Measurements from ENCODE around the gene TEPSIN. TPM values are rescaled to one million over a fixed set of nuclear protein-coding genes. Genes with fewer than 3 reads are reported as not detected.
A peak's percentile ranks its signal among the peaks of the same experiment; 100 is the strongest.

TEPSIN gene
- total RNA-seq, 1 donor from 2014 or later, result 15.9 TPM

- TF ChIP-seq CTCF (IDR thresholded peaks at IDR 0.05; ENCODE audit: borderline replicate concordance), result no peak
- Histone ChIP-seq H3K27me3 (ENCODE audit: low read depth) (no peaks in the 10 kb centered on the region), H3K4me1 (peaks cover 45% of the 10 kb centered on the region), H3K36me3 (peaks cover 21% of the 10 kb centered on the region), H3K27ac (replicated peaks) (peak overlapping the region; percentile 92), H3K9me3 (replicated peaks) (no peaks in the 10 kb centered on the region), H3K4me3 (peak overlapping the region; percentile 99)
- DNase-seq, result no peak
- intact Hi-C loops (cut with micrococcal nuclease), result no loop called here
Observed at GRCh38 chr17:81237591-81238489, 1.0 kb downstream of the TEPSIN start.

DNA sequence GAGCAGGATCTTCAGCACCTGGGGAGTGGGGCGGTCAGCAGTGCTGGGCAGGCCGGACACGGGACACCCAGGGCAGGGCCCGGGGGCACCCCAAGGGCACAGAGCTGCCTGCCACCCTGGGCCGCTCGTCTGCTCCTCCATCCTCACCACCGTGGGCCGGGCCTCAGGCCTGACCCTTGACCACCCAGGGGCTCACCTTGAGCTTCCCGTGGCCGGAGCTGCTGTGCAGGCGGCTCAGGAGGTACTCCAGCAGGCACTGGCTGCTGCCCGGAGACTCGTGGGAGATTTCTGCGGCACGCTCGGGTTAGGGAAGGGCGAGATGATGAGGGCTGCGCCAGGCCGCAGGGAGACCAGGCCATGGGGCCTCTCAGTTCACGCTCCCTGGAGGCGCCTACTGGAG lies 2.1 kb downstream of the TEPSIN start:
- no peak for DNase-seq
- intact Hi-C loops (cut with micrococcal nuclease), result no loop called here
- H3K9me3 ChIP-seq (replicated peaks), result no peaks in the 10 kb centered on the region
- no peaks in the 10 kb centered on the region for H3K27me3 ChIP-seq (ENCODE audit: low read depth)
- peaks cover 32% of the 10 kb centered on the region for H3K36me3 ChIP-seq
- no peak for TF ChIP-seq CTCF (IDR thresholded peaks at IDR 0.05; ENCODE audit: borderline replicate concordance)
- no peak overlapping the region for H3K27ac ChIP-seq (replicated peaks)
- peaks cover 45% of the 10 kb centered on the region for H3K4me1 ChIP-seq
- no peak overlapping the region for H3K4me3 ChIP-seq

DNA sequence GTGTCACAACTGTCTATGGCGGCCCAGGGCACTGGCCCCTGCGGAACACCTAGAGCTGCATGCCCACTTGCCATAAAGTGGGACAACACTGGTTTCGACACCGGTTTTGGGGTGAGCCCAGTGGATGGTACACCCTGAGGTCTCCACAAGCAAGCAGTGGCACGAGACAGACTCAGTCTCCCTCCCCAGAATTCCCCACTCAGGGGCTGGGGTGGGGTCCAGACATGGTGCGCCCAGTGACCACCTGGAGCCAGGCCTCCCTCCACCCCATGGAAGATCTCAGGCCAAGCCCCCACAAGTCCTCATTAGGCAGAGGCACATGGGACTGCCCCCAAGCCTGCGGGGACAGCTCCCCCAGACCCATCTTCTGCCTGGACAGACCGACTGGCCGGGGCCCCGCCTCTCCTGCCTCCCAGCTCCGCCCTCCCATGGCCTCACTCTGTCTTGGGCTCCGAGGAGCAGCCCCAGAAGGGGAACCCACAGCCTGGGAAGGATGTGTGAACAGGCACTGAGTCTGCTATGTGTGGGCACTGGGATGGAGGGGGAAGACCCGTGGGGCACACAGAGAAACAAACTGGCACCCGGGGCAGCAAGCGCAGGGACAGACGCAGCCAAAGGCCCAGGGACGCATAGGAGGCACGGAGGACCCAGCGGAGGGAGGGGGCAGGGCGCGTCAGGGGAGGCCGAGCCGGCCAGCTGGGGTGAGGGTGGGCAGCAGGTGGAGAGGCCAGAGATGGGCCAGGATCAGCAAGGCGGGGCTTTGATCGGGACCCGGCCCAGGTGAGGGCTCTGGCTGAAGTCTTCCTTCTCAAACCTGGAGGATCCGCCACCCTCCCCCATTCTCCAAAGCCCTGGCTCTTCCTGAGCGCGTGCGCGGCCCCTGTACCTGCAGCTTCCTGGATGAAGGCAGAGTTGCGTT lies 2.8 kb downstream of the TEPSIN start:
- no peak overlapping the region for H3K27ac ChIP-seq (replicated peaks)
- TF ChIP-seq CTCF (IDR thresholded peaks at IDR 0.05; ENCODE audit: borderline replicate concordance), result no peak
- intact Hi-C loops (cut with micrococcal nuclease), result no loop called here
- H3K36me3 ChIP-seq, result peaks cover 35% of the 10 kb centered on the region
- H3K9me3 ChIP-seq (replicated peaks), result no peaks in the 10 kb centered on the region
- no peak overlapping the region for H3K4me3 ChIP-seq
- peaks cover 45% of the 10 kb centered on the region for H3K4me1 ChIP-seq
- H3K27me3 ChIP-seq (ENCODE audit: low read depth), result no peaks in the 10 kb centered on the region
- no peak for DNase-seq

GRCh38 chr17:81234940-81235821 lies 3.7 kb downstream of the TEPSIN start:
- intact Hi-C loops (cut with micrococcal nuclease), result no loop called here
- Histone ChIP-seq H3K36me3 (peaks cover 39% of the 10 kb centered on the region), H3K9me3 (replicated peaks) (no peaks in the 10 kb centered on the region), H3K27me3 (ENCODE audit: low read depth) (no peaks in the 10 kb centered on the region), H3K4me1 (peaks cover 37% of the 10 kb centered on the region), H3K4me3 (no peak overlapping the region), H3K27ac (replicated peaks) (no peak overlapping the region)
- TF ChIP-seq CTCF (IDR thresholded peaks at IDR 0.05; ENCODE audit: borderline replicate concordance), result no peak
- no peak for DNase-seq

GRCh38 chr17:81234506-81234855 lies 4.4 kb downstream of the TEPSIN start:
- Histone ChIP-seq H3K27ac (replicated peaks) (no peak overlapping the region), H3K4me1 (peaks cover 30% of the 10 kb centered on the region), H3K4me3 (no peak overlapping the region), H3K9me3 (replicated peaks) (no peaks in the 10 kb centered on the region), H3K27me3 (ENCODE audit: low read depth) (no peaks in the 10 kb centered on the region), H3K36me3 (peaks cover 46% of the 10 kb centered on the region)
- no peak for TF ChIP-seq CTCF (IDR thresholded peaks at IDR 0.05; ENCODE audit: borderline replicate concordance)
- no peak for DNase-seq
- intact Hi-C loops (cut with micrococcal nuclease), result no loop called here
